Measurements from ENCODE around the gene CDC25B. TPM values are rescaled to one million over a fixed set of nuclear protein-coding genes. Genes with fewer than 3 reads are reported as not detected.

The CDC25B gene
- total and polyA plus RNA-seq, 2 of the 8 experiments (the other 6 are each of a cell fraction or from before 2014, with no cell fraction given) = 21.7 to 31.2 TPM

- H3K27me3 ChIP-seq (replicated peaks in 1 of 4; ENCODE audit: control insufficient read depth in 3 of 4, extremely low read depth in 1 of 4, insufficient read depth in 3 of 4, low read length in 3 of 4) = no peaks in the 10 kb centered on the region
- no peak overlapping the region for H2BK15ac ChIP-seq (ENCODE audit: low read length)
- ChIA-PET CTCF (ENCODE audit: partially characterized antibody) (interaction anchor here (0.6 to 10.6 kb wide), 9 partner anchors 9 to 1585 kb away, joined by 3 to 128 read pairs (median 4); partner anchors contain the start of genes ADISSP, CENPB and SPEF1), POLR2A (ENCODE audit: partially characterized antibody) (interaction anchor here (0.6 to 1.3 kb wide), 3 partner anchors 13 to 633 kb away, joined by 3 read pairs; no protein-coding TSS in a partner anchor)
- no peak overlapping the region for H2BK20ac ChIP-seq (ENCODE audit: low read length)
- no peak overlapping the region for H3K18ac ChIP-seq (ENCODE audit: extremely low read depth, low read length)
- H3K56ac ChIP-seq (replicated peaks; ENCODE audit: insufficient read length, low read depth, low read length) = no peak overlapping the region
- FAIRE-seq = no peak
- no peak overlapping the region for H4K91ac ChIP-seq (replicated peaks; ENCODE audit: insufficient read length, low read length)
- no peaks in the 10 kb centered on the region for H3K23me2 ChIP-seq (ENCODE audit: low read depth, low read length)
- no peak overlapping the region for H4K8ac ChIP-seq (ENCODE audit: extremely low read depth, insufficient read depth, low read length)
- no peaks in the 10 kb centered on the region for H3K79me2 ChIP-seq (ENCODE audit: control insufficient read depth in 1 of 2, insufficient read depth in 2 of 2, low read length in 2 of 2)
- H2BK120ac ChIP-seq (replicated peaks; ENCODE audit: low read depth, low read length) = no peak overlapping the region
- DNase-seq (ENCODE audit: low read depth in 1 of 2, low spot score in 2 of 2) = no peak
- no peak overlapping the region for H3K14ac ChIP-seq (ENCODE audit: insufficient read length)
- no peaks in the 10 kb centered on the region for H3K36me3 ChIP-seq (ENCODE audit: control insufficient read depth in 2 of 4, insufficient read depth in 4 of 4, low read length in 3 of 4)
- H3K23ac ChIP-seq (ENCODE audit: insufficient read length) = no peak overlapping the region
- peaks cover 0 to 10% (median 2%) of the 10 kb centered on the region in 4 experiments; a peak in 4 of 7 replicates for H3K4me1 ChIP-seq (replicated peaks in 1 of 4; ENCODE audit: control insufficient read depth in 3 of 4, insufficient read depth in 4 of 4, low read length in 3 of 4)
- H3K27ac ChIP-seq (ENCODE audit: low read depth, low read length) = no peak overlapping the region
- no peak overlapping the region for H3K4me3 ChIP-seq (ENCODE audit: extremely low read depth in 1 of 4, insufficient read depth in 2 of 4, low read depth in 3 of 4, low read length in 4 of 4)
- 91% methylated on average over 10 of the region's 12 CpGs; no CpG with 5 or more reads in 1 of the 2 experiments for WGBS, 2 experiments (ENCODE audit: extremely low coverage in 1 of 2, insufficient coverage in 1 of 2, insufficient read length in 1 of 2, insufficient replicate concordance in 2 of 2, low coverage in 1 of 2, low lambda C conversion rate in 2 of 2, missing lambda C conversion rate in 1 of 2)
- TF ChIP-seq E2F6 (IDR thresholded peaks at IDR 0.05) (no peak), BACH1 (IDR thresholded peaks at IDR 0.05; ENCODE audit: low read length) (no peak), CBX8 (IDR thresholded peaks at IDR 0.05; ENCODE audit: borderline replicate concordance, low read depth, low read length) (no peak), FOSL1 (IDR thresholded peaks at IDR 0.05; ENCODE audit: insufficient read depth, low read depth, low read length) (no peak), ATF3 (IDR thresholded peaks at IDR 0.05; ENCODE audit: insufficient read depth, low read depth, low read length) (no peak), USF2 (IDR thresholded peaks at IDR 0.05; ENCODE audit: low read length) (no peak)
- no peak overlapping the region for H3K9ac ChIP-seq (replicated peaks in 1 of 4; ENCODE audit: extremely low read depth in 1 of 4, low read depth in 3 of 4, low read length in 3 of 4)
- no peaks in the 10 kb centered on the region for H3K9me3 ChIP-seq (ENCODE audit: insufficient read depth in 2 of 2, low read depth in 1 of 2, low read length in 1 of 2)
- no peak overlapping the region for H2AFZ ChIP-seq (ENCODE audit: low read length)
- no peak overlapping the region for H2AK5ac ChIP-seq (ENCODE audit: low read depth, low read length)
- no peak overlapping the region for H3K4ac ChIP-seq (replicated peaks; ENCODE audit: insufficient read length, low read depth, low read length)
- no peaks in the 10 kb centered on the region for H4K20me1 ChIP-seq (replicated peaks in 1 of 2; ENCODE audit: control insufficient read depth in 1 of 2, insufficient read depth in 2 of 2, low read length in 2 of 2)
- H2BK5ac ChIP-seq (ENCODE audit: low read depth, low read length) = no peak overlapping the region
- H2BK12ac ChIP-seq (ENCODE audit: low read depth, low read length) = no peak overlapping the region
- H3K4me2 ChIP-seq (ENCODE audit: insufficient read depth in 1 of 2, low read depth in 2 of 2, low read length in 2 of 2) = no peak overlapping the region
- no peak overlapping the region for H4K5ac ChIP-seq (ENCODE audit: insufficient read length, low read depth, low read length)
- H3K79me1 ChIP-seq (ENCODE audit: low read depth, low read length) = no peaks in the 10 kb centered on the region
Observed at GRCh38 chr20:3813848-3814581, 17.9 kb downstream of the CDC25B start.

Data from H1 (cell line).